ENCODE measurements around the gene VPS25.

GRCh38 chr17:42754782-42755181 lies 18.5 kb upstream of the VPS25 start:
- TF ChIP-seq CTCF (IDR thresholded peaks at IDR 0.05) (no peak), POLR2A (IDR thresholded peaks at IDR 0.05) (no peak)
